Measurements from ENCODE around the gene WDR18. TPM values are rescaled to one million over a fixed set of nuclear protein-coding genes. Genes with fewer than 3 reads are reported as not detected.

Gene WDR18
- total and polyA plus RNA-seq, 2 of the 8 experiments (the other 6 are each of a cell fraction or from before 2014, with no cell fraction given): 87.7 to 177 TPM

- no peak overlapping the region for H3K14ac ChIP-seq (ENCODE audit: insufficient read length)
- no peak overlapping the region for H3K23ac ChIP-seq (ENCODE audit: insufficient read length)
- CTCF ChIA-PET (ENCODE audit: partially characterized antibody): interaction anchor here (1.2 to 3.4 kb wide), 2 partner anchors 70 to 844 kb away, joined by 3 to 13 read pairs; no protein-coding TSS in a partner anchor
- peaks cover 2 to 30% (median 11%) of the 10 kb centered on the region in 4 experiments; a peak in 5 of 8 replicates for H3K36me3 ChIP-seq (ENCODE audit: control insufficient read depth in 2 of 4, insufficient read depth in 4 of 4, low read length in 3 of 4)
- H3K9ac ChIP-seq (replicated peaks in 1 of 4; ENCODE audit: extremely low read depth in 1 of 4, low read depth in 3 of 4, low read length in 3 of 4): no peak overlapping the region
- H2BK15ac ChIP-seq (ENCODE audit: low read length): no peak overlapping the region
- H3K18ac ChIP-seq (ENCODE audit: extremely low read depth, low read length): no peak overlapping the region
- H2BK12ac ChIP-seq (ENCODE audit: low read depth, low read length): no peak overlapping the region
- H4K8ac ChIP-seq (ENCODE audit: extremely low read depth, insufficient read depth, low read length): peak overlapping the region; percentile 14; the same call in 1 of the 2 replicates
- no peaks in the 10 kb centered on the region; the same call in 1 of the 2 replicates for H3K79me1 ChIP-seq (ENCODE audit: low read depth, low read length)
- H4K91ac ChIP-seq (replicated peaks; ENCODE audit: insufficient read length, low read length): no peak overlapping the region
- H3K27ac ChIP-seq (ENCODE audit: low read depth, low read length): no peak overlapping the region
- no peak overlapping the region for H2BK20ac ChIP-seq (ENCODE audit: low read length)
- H3K4me3 ChIP-seq (ENCODE audit: extremely low read depth in 1 of 4, insufficient read depth in 2 of 4, low read depth in 3 of 4, low read length in 4 of 4): no peak overlapping the region
- no peak for FAIRE-seq
- no peak overlapping the region for H2AK5ac ChIP-seq (ENCODE audit: low read depth, low read length)
- POLR2A ChIA-PET (ENCODE audit: partially characterized antibody): interaction anchor here (0.6 to 7.3 kb wide), 5 partner anchors 8 to 98 kb away, joined by 3 to 81 read pairs (median 4); partner anchors contain the start of gene WDR18
- H4K20me1 ChIP-seq (replicated peaks in 1 of 2; ENCODE audit: control insufficient read depth in 1 of 2, insufficient read depth in 2 of 2, low read length in 2 of 2): peaks cover 9 to 21% of the 10 kb centered on the region in 2 experiments
- no peak overlapping the region for H3K4me2 ChIP-seq (ENCODE audit: insufficient read depth in 1 of 2, low read depth in 2 of 2, low read length in 2 of 2)
- H3K4me1 ChIP-seq (replicated peaks in 1 of 4; ENCODE audit: control insufficient read depth in 3 of 4, insufficient read depth in 4 of 4, low read length in 3 of 4): peaks cover 0 to 7% (median 4%) of the 10 kb centered on the region in 4 experiments; a peak in 3 of 7 replicates
- no peaks in the 10 kb centered on the region for H3K79me2 ChIP-seq (ENCODE audit: control insufficient read depth in 1 of 2, insufficient read depth in 2 of 2, low read length in 2 of 2)
- no peak overlapping the region for H3K56ac ChIP-seq (replicated peaks; ENCODE audit: insufficient read length, low read depth, low read length)
- peaks cover 2% of the 10 kb centered on the region; the same call in 1 of the 2 replicates for H3K23me2 ChIP-seq (ENCODE audit: low read depth, low read length)
- no peaks in the 10 kb centered on the region for H3K9me3 ChIP-seq (ENCODE audit: insufficient read depth in 2 of 2, low read depth in 1 of 2, low read length in 1 of 2)
- H2BK120ac ChIP-seq (replicated peaks; ENCODE audit: low read depth, low read length): no peak overlapping the region
- 0 out of 2 replicates have a peak overlapping the region, but pooled peaks have one; percentile 18 for H2BK5ac ChIP-seq (ENCODE audit: low read depth, low read length)
- 90% methylated on average over 17 of the region's 17 CpGs; no CpG with 5 or more reads in 1 of the 2 experiments for WGBS, 2 experiments (ENCODE audit: extremely low coverage in 1 of 2, insufficient coverage in 1 of 2, insufficient read length in 1 of 2, insufficient replicate concordance in 2 of 2, low coverage in 1 of 2, low lambda C conversion rate in 2 of 2, missing lambda C conversion rate in 1 of 2)
- H3K27me3 ChIP-seq (replicated peaks in 1 of 4; ENCODE audit: control insufficient read depth in 3 of 4, extremely low read depth in 1 of 4, insufficient read depth in 3 of 4, low read length in 3 of 4): peaks cover 0 to 4% (median 2%) of the 10 kb centered on the region in 4 experiments; a peak in 2 of 7 replicates
- H4K5ac ChIP-seq (ENCODE audit: insufficient read length, low read depth, low read length): no peak overlapping the region
- H3K4ac ChIP-seq (replicated peaks; ENCODE audit: insufficient read length, low read depth, low read length): no peak overlapping the region
- H2AFZ ChIP-seq (ENCODE audit: low read length): no peak overlapping the region
- DNase-seq (ENCODE audit: low read depth in 1 of 2, low spot score in 2 of 2): no peak
- TF ChIP-seq CTBP2 (IDR thresholded peaks at IDR 0.05; ENCODE audit: borderline replicate concordance, insufficient read depth, insufficient read length, low read length): no peak
- TF ChIP-seq TAF1 (IDR thresholded peaks at IDR 0.05; ENCODE audit: low read depth, low read length): no peak
- no peak for TF ChIP-seq SRF (IDR thresholded peaks at IDR 0.05; ENCODE audit: low read depth, low read length)
- no peak for TF ChIP-seq CBX8 (IDR thresholded peaks at IDR 0.05; ENCODE audit: borderline replicate concordance, low read depth, low read length)
- TF ChIP-seq JUN (IDR thresholded peaks at IDR 0.05; ENCODE audit: low read depth, low read length): no peak
- no peak for TF ChIP-seq TCF12 (IDR thresholded peaks at IDR 0.05; ENCODE audit: low read depth, low read length)
- no peak for TF ChIP-seq CBX5 (IDR thresholded peaks at IDR 0.05; ENCODE audit: low read depth, low read length)
- no peak for TF ChIP-seq BACH1 (IDR thresholded peaks at IDR 0.05; ENCODE audit: low read length)
- no peak for TF ChIP-seq ZNF274 (IDR thresholded peaks at IDR 0.05; ENCODE audit: borderline replicate concordance, extremely low read depth, low read length)
- TF ChIP-seq GTF2F1 (IDR thresholded peaks at IDR 0.05; ENCODE audit: borderline replicate concordance, low read depth, low read length): no peak
- no peak for TF ChIP-seq SP1 (IDR thresholded peaks at IDR 0.05; ENCODE audit: low read depth, low read length)
- no peak for TF ChIP-seq YY1 (IDR thresholded peaks at IDR 0.05; ENCODE audit: low read depth, low read length)
- TF ChIP-seq GABPA (IDR thresholded peaks at IDR 0.05; ENCODE audit: borderline replicate concordance, insufficient read depth, low read length): no peak
Observed at GRCh38 chr19:993361-993830, 9.3 kb downstream of the WDR18 start.

Data from H1 (cell line).